Ovary (tissue), 10 donors: ENCODE results near the gene ZNF607. TPM values are rescaled to one million over a fixed set of nuclear protein-coding genes. Genes with fewer than 3 reads are reported as not detected.
A peak's percentile ranks its signal among the peaks of the same experiment; 100 is the strongest.
"Not testable (repeated sequence)": the region's sequence is repeated elsewhere in the genome, so short reads cannot be mapped to it uniquely, and the experiment has no call there.

Source experiments
- DNase-seq, 5 donors: peaks; one replicate each; pipeline ENCODE4 v3.0.0-alpha.2; 2019 to 2020
- H3K27ac ChIP-seq, 2 donors: fragments of 200-600 bp; one replicate each; pipeline versions ENCODE4 v1.5.1 to v1.8.0; 2019 to 2022
- H3K27me3 ChIP-seq: fragments of 200-600 bp; one replicate; pipeline ENCODE4 v1.8.0; 2022
- H3K36me3 ChIP-seq: fragments of 200-600 bp; sonication (generic); one replicate; pipeline ENCODE4 v1.5.1; 2019
- H3K4me1 ChIP-seq: one replicate; pipeline ENCODE4 v1.8.1; 2013; ENCODE audit warnings: mild to moderate bottlenecking, moderate library complexity; ENCODE audit not compliant: insufficient read depth
- H3K4me3 ChIP-seq: fragments of 200-600 bp; sonication (generic); one replicate; pipeline ENCODE4 v1.5.1; 2017
- H3K9me3 ChIP-seq, 2 donors: fragments of 200-600 bp in 1 of 2; sonication (generic) in 1 of 2; one replicate each; pipeline versions ENCODE4 v1.5.1 to v1.8.1; 2013 to 2019; ENCODE audit warnings: mild to moderate bottlenecking in 1 of 2, moderate library complexity in 1 of 2
- EP300 ChIP-seq: sonication (generic); formaldehyde crosslinking; IDR thresholded peaks from one replicate; pipeline ENCODE4 v1.6.1; 2017; ENCODE audit warnings: antibody characterized with exemption
- POLR2A ChIP-seq: fragments of 450-650 bp; IDR thresholded peaks from one replicate; pipeline ENCODE4 v1.6.1; 2017; ENCODE audit warnings: antibody characterized with exemption, mild to moderate bottlenecking, moderate library complexity
- WGBS, 3 donors: extraction: QIAGEN DNeasy Blood & Tissue Kit in 1 of 3; methylation state at CpG; one replicate each; pipeline versions ENCODE4 v1.1.5 to v1.1.7; 2013 to 2017; 5-methylcytosine and 5-hydroxymethylcytosine counted together
- intact Hi-C, 4 donors: fragments of 100-400 bp; cut with DNase I; formaldehyde crosslinking; loops; one replicate each; pipeline versions ENCODE4 v1.11.0 to v1.15.1; 2022 to 2023
- long read RNA-seq, 3 donors: library from polyadenylated mRNA in 2 of 3; unstranded in 2 of 3; transcript quantifications; one replicate each; pipeline ENCODE4 v2.0.0 and lab custom pipeline, GENCODE V29; 2021 to 2026
- polyA plus RNA-seq, 2 donors: library from polyadenylated mRNA; stranded (reverse); fragments of 200-250 nt in 1 of 2; fragments of 350-450 nt in 1 of 2; fragmentation: Illumina TruSeq in 1 of 2; extraction: RNeasy Lipid Tissue Mini Kit (QIAGEN cat#74804) in 1 of 2; gene quantifications; one replicate each; pipeline ENCODE4 v1.2.3, GENCODE V29; 2013 to 2014
- total RNA-seq, 7 donors: library from RNA; depleted of rRNA in 2 of 7; stranded (reverse); fragments of >200 nt in 2 of 7; fragmentation: NEBNext Ultra II Directional in 3 of 7; extraction: Animal tissue kit (Norgen Biotek cat#: 25700) in 3 of 7; gene quantifications; one replicate each; pipeline versions ENCODE4 v1.1.0 to v1.2.4, GENCODE V29; 2016 to 2023
- TF ChIP-seq, protein P1 (sequence below), 3 donors: fragments of 450-650 bp in 2 of 3; fragments of 200-600 bp in 1 of 3; IDR thresholded peaks; one replicate each; pipeline versions ENCODE4 v1.5.1 to v1.8.0; 2016 to 2022; ENCODE audit warnings: antibody characterized with exemption in 3 of 3, mild to moderate bottlenecking in 1 of 3
- donor health status: DM: no; HTN: no; CAD: no; lungs with moderate emphysema.
- donor health status: DM: no; HTN: no; CAD: no.
- donor health status: Bipolar disorder and iron deficiency.
- donor health status: DM: yes; HTN: yes; CAD: no.
- donor health status: DM: no; HTN: no; CAD: no.
- donor health status: DM: yes; HTN: yes; CAD: no.

Gene ZNF607
- total RNA-seq (10 to 100 TPM in 4 of 7 donors, 1 to 10 TPM in 3; 5.0 to 16.3 (median 11.7) TPM), polyA plus RNA-seq (1 to 10 TPM; 3.4 to 7.4 TPM)
- long read RNA-seq, donor 1, partial matches to known transcripts, result 0 of 5 reads
- long read RNA-seq, donor 1, other reads (novel, unspliced or antisense), result 5 of 5 reads
- long read RNA-seq, donor 2, full-length matches to known transcripts, result 3 of 3 reads
- long read RNA-seq, donor 2, partial matches to known transcripts, result 0 of 3 reads
- long read RNA-seq, donor 2, other reads (novel, unspliced or antisense), result 0 of 3 reads
- long read RNA-seq, donor 3, full-length matches to known transcripts, result 3 of 7 reads
- long read RNA-seq, donor 3, partial matches to known transcripts, result 0 of 7 reads
- long read RNA-seq, donor 3, other reads (novel, unspliced or antisense), result 4 of 7 reads

DNA sequence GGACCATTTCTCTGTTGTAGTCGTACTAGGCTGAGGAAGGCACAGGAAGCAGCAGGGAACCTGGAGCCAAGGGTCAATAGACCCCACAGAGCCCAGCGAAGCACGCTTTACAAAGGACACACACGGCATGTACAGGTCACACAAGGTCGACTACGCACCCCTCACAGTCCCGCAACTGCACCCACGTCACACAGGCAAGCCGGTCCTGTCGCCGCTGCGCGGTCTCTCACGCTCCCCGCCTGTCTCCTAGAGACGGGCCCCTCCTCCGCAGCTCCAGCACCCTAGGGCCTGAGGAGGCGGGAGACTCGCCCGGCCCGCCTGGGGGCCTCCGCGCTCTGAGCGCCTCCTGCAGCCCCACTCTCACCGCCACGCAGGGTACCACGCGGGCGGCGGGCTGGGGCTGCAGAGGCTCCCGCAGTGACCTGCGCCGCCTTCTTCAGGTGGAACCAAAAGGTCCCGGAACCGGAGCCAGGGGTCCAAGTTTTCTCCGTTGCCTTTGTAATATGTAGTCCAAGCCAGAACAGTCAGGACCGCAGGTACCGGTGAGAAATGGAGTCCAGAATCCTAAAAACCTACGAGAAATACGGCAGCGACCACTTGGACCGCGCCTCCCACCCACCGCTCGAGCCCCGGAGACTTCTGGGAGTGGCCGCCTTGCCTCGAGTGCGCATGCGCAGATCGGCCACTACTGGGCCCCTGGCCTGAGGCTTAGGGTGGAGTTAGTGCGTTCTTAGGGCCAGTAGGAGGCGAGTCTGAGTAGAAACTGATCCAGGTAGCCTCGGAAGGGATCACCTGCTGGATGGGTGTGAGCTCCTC lies at the start of gene ZNF607:
Gene ZNF607, minus strand, starts transcription at position 651 of the 816 bp plus-strand sequence. CDS start 8,143 bp downstream, outside the sequence.
- Histone ChIP-seq H3K36me3 (no peaks in the 10 kb centered on the region), H3K27me3 (no peaks in the 10 kb centered on the region), H3K4me1 (peaks cover 3% of the 10 kb centered on the region), H3K27ac (peak within 1 kb of the TSS; percentile 49 to 80), H3K9me3 (no peaks in the 10 kb centered on the region), H3K4me3 (peak within 1 kb of the TSS; percentile 73)
- TF ChIP-seq, protein P1, sequence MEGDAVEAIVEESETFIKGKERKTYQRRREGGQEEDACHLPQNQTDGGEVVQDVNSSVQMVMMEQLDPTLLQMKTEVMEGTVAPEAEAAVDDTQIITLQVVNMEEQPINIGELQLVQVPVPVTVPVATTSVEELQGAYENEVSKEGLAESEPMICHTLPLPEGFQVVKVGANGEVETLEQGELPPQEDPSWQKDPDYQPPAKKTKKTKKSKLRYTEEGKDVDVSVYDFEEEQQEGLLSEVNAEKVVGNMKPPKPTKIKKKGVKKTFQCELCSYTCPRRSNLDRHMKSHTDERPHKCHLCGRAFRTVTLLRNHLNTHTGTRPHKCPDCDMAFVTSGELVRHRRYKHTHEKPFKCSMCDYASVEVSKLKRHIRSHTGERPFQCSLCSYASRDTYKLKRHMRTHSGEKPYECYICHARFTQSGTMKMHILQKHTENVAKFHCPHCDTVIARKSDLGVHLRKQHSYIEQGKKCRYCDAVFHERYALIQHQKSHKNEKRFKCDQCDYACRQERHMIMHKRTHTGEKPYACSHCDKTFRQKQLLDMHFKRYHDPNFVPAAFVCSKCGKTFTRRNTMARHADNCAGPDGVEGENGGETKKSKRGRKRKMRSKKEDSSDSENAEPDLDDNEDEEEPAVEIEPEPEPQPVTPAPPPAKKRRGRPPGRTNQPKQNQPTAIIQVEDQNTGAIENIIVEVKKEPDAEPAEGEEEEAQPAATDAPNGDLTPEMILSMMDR (IDR thresholded peaks at IDR 0.05), result peak; percentile 58 to 63 (median 61)
- no peak for TF ChIP-seq POLR2A
- peak; percentile 91 to 95 (median 91) for DNase-seq
- intact Hi-C loops, result no loop called here
- 0 to 1% (median 0%) methylated on average over 39 to 54 of the region's 54 CpGs for WGBS, 3 donors

DNA sequence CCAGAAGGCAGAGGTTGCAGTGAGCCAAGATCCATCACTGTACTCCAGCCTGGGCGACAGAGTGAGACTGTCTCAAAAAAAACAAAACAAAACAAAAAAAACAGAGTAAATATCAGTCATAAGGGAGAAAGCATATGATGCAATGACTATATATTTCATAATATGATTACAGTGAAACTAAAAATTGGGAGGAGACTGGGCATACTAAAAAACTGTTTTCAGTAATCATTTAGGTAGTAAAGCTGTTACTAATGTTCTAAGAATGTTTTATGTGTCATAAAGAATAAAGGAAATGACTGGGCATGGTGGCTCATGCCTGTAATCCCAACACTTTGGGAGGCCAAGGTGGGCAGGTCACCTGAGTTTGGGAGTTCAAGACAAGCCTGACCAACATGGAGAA lies 43.9 kb upstream of the ZNF607 start:
- Histone ChIP-seq H3K4me3 (no peak overlapping the region), H3K9me3 (no peaks in the 10 kb centered on the region), H3K27ac (no peak overlapping the region), H3K4me1 (no peaks in the 10 kb centered on the region), H3K27me3 (no peaks in the 10 kb centered on the region), H3K36me3 (no peaks in the 10 kb centered on the region)
- TF ChIP-seq, protein P1 (IDR thresholded peaks at IDR 0.05), result no peak
- TF ChIP-seq EP300, result no peak
- TF ChIP-seq POLR2A, result no peak
- intact Hi-C loops, result no loop called here
- 96 to 98% (median 97%) methylated on average over 1 of the region's 1 CpG for WGBS, 3 donors
- DNase-seq, result no peak

DNA sequence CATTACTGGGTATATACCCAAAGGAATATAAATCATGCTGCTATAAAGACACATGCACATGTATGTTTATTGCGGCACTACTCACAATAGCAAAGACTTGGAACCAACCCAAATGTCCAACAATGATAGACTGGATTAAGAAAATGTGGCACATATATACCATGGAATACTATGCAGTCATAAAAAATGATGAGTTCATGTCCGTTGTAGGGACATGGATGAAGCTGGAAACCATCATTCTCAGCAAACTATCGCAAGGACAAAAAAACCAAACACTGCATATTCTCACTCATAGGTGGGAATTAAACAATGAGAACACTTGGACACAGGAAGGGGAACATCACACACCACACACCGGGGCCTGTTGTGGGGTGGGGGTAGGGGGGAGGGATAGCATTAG lies 38.1 kb upstream of the ZNF607 start:
- H3K9me3 ChIP-seq, H3K4me3 ChIP-seq, H3K4me1 ChIP-seq, intact Hi-C loops, DNase-seq, H3K36me3 ChIP-seq, H3K27me3 ChIP-seq, H3K27ac ChIP-seq: not testable (repeated sequence)
- 94 to 99% (median 98%) methylated on average over 3 to 4 of the region's 4 CpGs for WGBS, 3 donors

DNA sequence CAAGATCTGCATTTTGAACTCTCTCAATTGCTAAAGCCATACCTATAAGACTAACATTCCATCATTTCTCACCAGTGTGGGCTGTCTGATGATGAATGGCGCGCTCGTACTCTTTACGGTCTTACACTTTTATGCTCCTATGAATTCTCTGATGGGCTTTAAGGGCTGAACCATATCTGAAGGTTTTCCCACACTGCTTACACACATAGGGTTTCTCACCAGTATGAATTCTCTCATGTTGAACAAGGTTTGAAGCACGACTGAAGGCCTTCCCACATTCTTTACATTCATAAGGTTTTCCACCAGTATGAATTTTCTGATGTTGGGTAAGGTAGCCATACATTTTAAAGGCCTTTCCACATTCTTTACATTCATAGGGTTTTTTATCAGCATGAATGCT lies 18.8 kb upstream of the ZNF607 start:
- H3K9me3 ChIP-seq, result peaks cover 0 to 19% of the 10 kb centered on the region in 2 donors
- WGBS, 3 donors, result 75 to 83% (median 78%) methylated on average over 5 of the region's 5 CpGs
- H3K36me3 ChIP-seq, result no peaks in the 10 kb centered on the region
- H3K4me3 ChIP-seq, result no peak overlapping the region
- H3K4me1 ChIP-seq, result no peaks in the 10 kb centered on the region
- intact Hi-C loops, result no loop called here
- no peaks in the 10 kb centered on the region for H3K27me3 ChIP-seq
- H3K27ac ChIP-seq, result no peak overlapping the region
- DNase-seq, result no peak
- no peak for TF ChIP-seq POLR2A
- TF ChIP-seq, protein P1 (IDR thresholded peaks at IDR 0.05), result no peak
- TF ChIP-seq EP300, result no peak
